Stimulated activated CD8-positive, alpha-beta memory T cell treated with anti-CD3 and anti-CD28 coated beads, Interleukin-12 subunit alpha, Interleukin-12 subunit beta, amount 100 ng/mL, for 24 hours (primary cell): ENCODE data around the gene ME2.
"Not testable (repeated sequence)": the region's sequence is repeated elsewhere in the genome, so short reads cannot be mapped to it uniquely, and the experiment has no call there.

Source experiments
- DNase-seq: peaks from one replicate; pipeline ENCODE4 v3.0.0-alpha.2; 2020; ENCODE audit errors: extremely low read depth

ME2 gene

DNA sequence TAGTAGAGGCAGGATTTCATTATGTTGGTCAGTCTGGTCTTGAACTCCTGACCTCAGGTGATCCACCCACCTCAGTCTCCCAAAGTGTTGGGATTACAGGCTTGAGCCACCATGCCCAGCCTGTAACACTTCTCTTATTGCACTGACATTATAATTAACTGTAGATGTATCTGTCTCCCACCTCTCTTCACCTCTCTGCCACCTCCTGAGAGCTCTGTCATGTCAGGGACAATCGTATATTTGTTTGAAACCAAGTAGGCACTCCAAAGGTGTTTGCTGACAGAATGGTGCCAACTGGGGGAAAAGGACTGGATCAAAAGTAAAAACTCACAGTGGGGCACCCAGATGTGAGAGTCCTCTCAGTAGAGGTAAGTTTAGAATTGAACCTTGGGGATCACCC, 17.3 kb upstream of the ME2 start:
- DNase-seq, result no peak

DNA sequence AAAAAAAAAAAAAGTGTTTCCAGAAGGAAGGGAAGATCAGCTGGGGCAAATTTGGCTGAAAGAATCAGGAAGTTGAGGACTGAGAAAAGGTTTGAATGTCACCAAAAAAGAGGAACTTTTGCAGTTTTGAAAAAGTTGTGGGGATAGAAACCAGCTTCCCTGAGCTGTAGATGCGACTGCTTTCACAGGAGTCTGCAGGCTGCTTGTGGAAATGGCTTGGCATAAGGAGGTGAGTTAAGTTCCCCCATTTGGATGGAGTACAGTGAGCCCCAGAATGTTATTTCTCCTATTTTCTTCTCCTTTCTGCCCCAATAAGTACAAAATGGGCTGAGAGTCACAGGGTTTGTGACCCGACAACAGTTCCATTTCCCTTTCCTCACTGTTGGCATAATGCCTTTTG, 16.5 kb upstream of the ME2 start:
- DNase-seq, result no peak

DNA sequence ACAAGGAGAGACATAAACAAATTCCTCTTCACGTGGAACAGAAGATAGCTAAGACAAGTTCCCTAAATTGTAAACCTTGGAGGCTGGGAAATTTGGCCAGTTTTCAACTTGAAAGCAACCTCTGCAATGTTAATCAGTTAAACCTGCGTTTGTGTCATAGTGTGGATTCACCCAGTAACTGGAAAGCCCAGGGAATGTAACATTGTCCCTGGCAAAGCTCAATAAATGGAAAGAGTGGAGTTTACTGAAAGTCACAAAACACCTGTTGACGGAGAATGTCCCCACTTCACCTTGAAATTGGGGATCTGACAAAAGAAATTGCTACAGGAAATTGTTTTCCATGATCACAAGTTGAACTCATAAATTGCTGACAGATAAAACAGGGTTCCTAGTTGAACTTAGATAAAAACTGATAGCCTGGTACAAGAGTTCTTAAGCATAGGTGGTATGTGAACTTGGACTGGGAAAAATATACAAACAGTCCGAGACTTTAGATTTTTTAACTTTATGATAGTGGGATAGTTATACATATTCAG, 15.0 kb upstream of the ME2 start:
- no peak for DNase-seq

DNA sequence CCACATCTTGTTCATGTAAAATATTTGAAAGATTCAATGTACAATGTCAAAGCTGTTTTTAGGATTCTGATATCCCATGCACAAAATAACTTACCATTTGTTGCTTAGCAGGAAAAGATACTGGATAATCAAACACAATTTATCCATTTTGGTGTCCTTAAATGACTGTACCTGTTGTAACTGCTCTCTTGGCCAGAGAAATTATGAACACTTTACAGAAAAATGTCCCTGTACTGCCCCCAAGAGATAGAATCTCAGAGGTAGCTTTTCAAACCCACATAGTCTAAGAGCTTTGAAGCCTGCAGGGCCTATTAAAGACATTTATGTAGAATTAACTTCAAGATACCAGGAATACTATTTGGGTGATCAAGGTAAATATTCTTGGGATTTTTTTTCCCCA, 12.2 kb upstream of the ME2 start:
- DNase-seq, result no peak

DNA sequence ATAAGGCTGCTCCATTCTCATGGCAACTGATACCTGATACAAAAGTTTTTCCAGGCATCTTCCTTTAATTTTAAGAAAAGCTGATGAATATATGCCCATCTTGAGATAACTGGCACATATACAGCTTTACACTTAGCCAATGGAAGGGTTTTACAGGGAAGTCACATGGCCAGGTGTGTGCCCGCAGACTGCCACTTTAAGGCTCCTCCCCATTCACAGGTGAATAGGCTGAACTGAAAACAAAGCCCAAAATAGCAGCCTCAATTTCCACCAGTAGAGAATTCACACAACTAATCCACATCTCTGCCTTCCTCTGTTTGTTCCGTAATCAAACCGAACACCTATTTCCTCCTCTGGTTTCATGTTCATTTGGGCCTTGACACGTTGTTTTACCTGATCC, 9.8 kb upstream of the ME2 start:
- DNase-seq, result no peak

DNA sequence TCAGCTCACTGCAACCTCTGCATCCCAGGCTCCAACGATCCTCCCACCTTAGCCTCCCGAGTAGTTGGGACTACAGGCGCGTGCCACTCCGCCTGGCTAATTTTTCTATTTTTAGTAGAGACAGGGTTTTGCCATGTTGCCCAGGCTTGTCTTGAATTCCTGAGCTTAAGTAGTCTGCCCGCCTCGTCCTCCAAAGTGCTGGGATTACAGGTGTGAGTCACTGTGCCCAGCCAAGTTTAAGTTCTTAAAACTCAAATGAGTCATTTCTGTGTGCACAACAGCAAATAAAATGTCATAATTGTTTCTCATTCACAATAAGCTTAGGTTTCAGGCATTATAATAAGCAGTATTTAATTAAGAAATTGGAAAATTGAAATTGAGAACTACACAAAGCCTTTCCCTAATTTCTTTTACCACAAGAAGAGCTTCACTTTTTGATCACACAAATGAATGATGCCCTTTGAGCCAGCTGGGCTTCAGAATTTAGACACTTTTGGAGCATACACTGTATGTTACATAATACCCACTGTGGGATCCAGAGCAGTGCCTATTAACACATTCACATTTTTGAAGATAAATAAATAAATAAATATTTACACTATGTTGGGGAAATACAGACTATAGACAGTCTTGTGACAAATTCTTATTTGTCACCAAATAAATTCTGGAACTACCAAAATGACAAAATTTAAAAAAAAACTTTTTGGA, 8.6 kb upstream of the ME2 start:
- no peak for DNase-seq

DNA sequence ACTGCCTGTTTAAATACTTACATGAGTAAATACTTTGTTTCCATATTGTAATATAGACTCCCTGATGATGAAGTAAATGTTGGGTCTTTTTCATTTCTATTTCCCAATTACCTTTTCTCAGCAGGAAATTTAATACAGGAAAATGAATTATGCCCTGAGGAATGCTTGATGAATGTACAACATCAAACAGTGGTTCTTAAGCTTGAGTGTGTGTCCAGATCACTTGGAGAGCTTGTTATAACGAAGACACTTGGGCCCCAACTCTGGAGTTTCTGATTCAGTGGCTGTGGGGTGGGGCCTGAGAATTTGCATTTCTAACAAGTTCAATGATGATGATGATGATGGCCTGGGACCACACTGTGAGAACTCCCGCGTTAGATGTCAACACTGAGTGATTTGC, 7.1 kb upstream of the ME2 start:
- DNase-seq, result no peak

DNA sequence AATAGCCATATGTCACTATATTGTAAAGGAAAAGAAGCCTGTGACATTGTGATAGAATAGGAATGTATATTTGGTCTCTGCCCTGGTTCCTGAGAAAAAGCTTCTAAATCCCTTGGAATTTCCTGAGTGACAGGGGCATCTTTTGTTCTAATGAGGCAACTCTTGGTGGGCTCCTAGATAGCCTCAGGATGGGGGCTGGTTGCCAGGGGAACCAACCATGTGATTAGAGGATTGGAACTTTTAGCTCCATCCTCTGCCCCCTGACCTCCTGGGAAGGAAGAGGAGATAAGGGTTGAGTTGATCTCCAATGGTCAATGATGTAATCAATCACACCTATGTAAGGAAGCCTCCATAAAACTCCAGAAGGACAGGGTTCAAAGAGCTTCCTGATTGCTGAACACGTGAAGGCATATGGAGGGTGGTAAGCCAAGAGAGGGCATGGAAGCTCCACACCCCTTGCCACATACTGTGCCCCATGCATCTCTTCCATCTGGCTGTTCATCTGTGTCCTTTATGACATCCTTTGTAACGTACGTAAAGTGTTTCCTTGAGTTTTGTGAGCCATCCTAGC, 2.9 kb upstream of the ME2 start:
- DNase-seq, result no peak

DNA sequence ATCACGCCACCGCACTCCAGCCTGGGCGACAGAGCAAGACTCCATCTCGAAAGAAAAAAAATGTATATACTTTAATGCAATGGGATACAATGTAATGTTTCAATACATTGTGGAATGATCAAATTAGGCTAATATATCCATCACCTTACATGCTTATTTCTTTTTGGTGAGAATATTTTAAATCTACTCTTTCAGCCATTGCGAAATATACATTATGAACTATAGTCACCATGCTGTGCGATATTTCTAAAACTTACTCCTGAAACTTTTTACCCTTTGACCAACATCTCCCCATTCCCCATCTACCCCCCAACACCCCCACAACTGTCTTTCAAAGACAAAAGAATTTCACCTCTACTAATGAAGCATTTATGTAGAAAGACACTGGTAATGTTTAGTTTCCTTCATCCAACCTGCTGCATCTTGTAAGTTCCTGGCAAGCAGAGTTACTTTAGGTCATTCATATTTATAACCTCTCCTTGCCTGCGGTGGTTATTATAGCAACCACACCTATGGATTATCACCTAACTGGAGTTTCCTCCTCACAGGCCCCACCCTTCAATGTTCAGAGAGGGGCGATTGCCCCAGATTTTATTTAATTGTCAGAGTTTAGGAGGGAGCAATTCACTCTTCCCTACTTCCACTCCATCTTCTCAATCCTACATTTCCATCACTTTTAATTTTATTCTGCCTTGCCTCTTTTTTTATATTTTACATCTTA, 1.2 kb upstream of the ME2 start:
- DNase-seq, result no peak

DNA sequence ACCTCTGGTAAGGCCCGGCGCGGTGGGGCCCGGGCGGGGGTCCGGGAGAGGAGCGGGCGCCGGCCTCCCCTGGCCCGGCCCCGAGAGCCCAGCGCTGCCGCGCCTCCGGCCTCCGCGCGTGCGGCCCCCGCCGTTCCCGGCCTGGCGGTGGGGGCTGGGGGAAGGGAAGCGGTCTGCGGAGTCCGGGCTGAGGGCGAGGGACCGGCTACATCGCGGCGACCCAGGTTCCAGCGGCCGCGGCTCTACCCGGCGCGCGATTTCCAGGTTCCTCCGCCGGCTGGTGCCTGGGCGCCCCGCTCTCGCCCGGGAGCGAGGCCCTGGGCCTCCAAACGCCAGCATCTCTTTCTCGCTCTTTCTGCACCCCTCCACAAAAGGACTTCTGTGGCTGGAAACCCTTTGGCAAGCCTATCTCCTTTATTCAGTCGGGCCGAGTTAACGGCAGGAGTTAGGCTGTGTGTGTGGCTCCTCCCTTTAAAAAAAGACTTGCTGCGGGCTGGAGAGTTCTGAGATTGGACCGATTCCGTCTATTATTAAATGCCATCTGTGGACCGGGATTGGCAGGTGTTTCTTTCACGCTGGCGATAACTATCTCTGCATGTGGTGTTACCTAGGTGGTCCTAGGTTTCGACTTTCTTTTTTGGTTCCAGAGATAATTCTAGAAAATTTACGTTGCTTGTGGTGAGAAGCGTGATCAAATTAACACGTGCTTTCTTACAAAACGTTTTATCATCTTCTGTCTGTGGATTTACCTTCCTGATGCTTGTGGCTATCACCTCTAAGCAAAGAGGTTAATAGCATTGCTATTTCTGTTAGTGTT, 592 bp downstream of the ME2 start:
- no peak for DNase-seq

DNA sequence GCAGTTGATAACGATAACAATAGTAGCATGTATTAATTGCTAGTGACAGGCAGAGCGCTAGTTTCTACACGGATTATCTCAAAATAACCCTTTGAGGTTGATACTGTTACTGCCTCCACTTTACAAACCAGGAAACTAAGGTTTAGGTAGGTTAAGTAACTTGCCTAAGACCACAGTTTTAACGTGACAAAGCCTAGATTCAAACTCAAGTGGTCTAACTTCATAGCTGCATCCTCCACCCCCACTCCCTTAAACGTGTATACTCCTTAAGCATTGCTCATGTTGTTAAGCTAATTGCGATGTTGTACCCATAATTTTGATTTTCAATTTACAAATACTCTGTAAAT, 1.2 kb downstream of the ME2 start:
- no peak for DNase-seq

DNA sequence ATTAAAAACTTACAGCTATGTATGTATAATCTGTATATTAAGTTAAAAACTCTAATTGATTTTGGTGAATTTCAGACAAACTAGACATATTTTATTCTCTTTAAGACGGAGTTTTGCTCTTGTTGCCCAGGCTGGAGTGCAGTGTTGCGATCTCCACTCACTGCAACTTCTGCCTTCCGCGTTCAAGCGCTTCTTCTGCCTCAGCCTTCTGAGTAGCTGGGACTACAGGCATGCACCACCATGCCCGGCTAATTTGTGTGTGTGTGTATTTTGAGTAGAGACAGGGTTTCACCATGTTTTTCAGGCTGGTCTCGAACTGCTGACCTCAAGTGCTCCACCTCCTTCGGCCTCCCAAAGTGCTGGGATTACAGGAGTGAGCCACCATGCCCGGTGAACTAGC, 2.0 kb downstream of the ME2 start:
- DNase-seq, result not testable (repeated sequence)

DNA sequence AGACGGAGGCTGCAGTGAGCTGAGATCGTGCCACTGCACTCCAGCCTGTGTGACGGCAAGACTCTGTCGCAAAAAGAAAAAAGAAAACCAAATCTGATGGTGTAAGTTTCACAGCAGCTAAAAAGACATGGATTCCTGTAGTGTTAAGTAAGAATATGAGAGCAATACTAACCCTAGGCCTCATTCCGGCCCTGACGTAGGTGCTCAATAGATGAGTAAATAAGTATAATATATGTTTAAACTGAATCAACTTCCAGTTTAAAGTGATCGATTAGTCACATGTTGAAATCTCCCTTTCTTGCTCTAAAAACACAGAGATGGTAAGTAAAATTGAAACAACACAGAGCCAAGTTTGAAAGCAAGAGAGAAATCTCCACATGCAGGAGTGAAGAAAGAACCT, 8.0 kb downstream of the ME2 start:
- no peak for DNase-seq

DNA sequence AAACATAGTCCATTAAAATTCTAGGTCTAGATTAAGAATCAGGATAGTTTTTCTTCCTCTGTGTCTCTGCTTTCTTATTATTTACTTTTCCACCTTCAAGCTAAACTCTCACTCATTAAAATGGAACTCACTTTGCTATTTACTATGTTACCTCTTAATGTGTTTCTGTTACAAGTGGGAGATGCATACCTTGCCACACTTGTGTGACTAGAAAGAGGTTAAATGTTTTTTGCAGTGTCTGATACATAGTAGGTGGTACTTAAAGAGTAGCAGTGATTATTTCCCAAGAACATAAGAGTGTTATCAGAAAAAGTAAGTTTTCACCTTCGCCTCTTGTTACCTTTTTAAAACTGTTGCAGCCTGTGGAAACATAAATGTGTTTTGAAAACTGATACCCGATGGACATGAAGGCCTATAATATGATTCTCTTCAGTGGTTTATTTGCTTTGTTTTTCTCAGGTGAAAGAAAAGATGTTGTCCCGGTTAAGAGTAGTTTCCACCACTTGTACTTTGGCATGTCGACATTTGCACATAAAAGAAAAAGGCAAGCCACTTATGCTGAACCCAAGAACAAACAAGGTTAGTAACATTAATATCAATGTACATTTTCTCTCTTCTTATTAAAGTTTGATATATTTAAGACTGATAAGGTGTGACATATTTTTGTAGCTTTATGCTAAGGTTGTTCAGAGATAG, 16.6 kb downstream of the ME2 start:
- no peak for DNase-seq

DNA sequence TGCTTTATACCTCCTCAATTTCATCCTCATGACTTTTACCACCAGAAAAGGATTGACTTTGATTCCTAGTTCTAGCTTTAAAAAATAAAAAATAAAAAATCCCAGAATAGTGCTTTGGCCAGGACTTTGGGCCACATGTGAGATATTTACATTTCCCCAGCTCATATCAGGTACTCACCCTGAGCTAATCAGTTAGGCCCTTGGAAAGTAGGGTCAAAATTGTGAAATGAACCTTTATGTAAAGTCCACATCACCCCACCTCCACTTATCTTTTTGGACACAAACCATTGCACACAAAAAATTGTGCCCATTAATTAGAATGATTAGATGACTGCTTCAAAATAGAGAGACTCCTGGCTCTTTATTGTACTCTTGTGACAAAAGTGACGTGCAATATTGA, 17.2 kb downstream of the ME2 start:
- no peak for DNase-seq

DNA sequence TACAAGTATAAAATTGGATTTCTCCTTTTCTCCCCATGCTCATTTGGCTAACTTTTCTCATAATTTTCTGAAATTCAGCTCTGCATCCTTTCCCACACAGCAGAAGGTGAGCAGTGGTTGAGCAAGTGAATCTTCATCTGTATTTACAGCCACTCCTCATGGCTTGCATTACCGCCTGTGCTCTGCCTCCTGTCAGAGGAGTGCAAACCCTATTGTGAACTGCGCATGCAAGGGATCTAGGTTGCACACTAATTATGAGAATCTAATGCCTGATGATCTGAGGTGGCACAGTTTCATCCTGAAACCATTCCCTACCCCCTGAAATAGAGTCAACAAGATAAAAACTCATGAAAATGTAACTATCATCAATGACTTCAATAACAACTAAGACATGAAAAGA, 20.0 kb downstream of the ME2 start:
- no peak for DNase-seq

DNA sequence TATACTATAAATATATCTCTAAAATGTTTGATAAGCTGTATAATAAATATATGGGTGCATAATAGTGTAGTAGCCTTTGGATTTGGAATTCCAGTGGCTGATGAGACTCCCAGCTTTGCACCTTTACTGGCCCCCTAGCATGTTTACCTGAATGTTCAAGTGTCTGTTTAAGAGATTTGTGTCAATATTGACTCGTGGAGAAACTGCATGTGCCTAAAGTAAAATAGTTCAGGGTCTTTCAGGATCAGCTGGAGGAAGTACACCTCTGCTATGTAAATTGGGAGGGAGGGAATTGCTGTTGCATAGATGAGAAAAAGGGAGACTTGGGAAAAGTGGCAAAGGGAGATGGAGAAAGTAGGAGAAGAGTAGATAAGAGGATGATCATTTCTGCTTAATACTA, 23.9 kb downstream of the ME2 start:
- DNase-seq, result no peak

DNA sequence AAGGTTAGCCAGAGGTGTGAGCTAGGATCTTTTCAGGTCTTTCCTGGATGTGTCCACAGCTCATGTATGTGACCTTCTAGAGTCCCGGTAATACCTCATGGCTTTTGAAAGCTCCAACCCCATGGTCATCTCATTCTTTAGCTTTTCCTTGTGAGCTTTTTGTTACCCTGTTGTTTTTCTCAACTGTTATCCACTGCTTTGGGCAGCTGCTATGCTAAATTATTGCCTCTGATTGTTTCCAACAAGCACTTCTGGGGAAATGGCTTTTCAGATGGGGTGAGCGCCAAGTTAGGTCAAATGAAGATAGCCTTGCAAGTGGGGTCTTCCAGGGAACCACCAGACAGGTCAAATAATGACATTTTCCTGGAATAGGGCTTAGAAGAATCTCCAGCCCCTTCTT, 27.9 kb downstream of the ME2 start:
- no peak for DNase-seq

DNA sequence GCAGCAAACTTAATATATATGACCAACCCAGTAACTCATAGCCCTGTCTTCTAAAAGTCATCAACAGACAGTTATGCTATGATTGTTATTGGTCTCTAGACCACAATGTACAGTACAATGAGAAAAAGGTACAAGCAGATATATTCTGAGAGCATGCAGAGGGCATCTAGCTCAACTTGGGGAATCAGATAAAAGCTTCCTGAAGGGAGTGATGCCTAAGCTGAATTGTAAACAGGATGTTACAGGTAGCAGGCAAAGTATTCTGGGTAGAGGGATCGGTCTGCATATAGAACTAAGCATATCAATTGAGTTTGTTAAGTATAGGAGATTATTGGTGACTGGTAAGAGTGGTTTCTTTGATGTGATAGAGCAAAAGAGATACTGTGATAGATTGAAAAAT, 30.3 kb downstream of the ME2 start:
- DNase-seq, result no peak

DNA sequence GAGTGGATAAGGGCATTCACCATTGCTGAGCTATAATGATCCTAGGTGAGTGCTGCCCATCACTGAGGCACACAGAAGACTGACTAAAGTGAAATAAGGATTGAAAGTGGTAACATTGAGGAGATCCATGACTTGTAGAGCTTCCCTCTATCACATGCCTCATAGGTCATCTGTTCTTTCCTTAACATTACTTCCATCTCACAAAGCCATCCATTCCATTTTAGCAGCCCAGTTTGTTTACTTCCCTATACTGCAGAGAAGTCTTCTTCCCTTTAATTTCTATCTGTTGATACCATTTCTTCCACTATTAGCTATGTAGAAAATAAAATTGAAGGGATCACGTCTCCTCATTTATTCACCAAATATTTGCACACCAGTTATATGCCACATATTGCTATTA, 32.1 kb downstream of the ME2 start:
- DNase-seq, result no peak

DNA sequence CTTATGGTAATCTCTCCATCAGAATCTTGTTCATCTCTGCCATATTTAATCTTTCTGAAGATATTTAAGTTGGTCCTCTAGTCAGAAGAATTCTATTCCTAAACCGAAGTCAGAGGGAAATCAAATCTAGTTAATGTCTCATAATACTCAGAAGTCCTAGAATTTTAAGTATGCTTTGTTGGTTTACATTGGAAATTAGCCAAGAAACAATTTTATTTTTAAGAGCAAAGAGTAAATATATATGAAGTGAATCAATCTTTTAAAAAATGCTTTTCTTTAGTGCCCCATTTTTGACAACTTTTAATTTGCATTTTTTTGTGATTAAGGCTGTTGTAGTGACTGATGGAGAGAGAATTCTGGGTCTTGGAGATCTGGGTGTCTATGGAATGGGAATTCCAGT, 38.1 kb downstream of the ME2 start:
- no peak for DNase-seq

DNA sequence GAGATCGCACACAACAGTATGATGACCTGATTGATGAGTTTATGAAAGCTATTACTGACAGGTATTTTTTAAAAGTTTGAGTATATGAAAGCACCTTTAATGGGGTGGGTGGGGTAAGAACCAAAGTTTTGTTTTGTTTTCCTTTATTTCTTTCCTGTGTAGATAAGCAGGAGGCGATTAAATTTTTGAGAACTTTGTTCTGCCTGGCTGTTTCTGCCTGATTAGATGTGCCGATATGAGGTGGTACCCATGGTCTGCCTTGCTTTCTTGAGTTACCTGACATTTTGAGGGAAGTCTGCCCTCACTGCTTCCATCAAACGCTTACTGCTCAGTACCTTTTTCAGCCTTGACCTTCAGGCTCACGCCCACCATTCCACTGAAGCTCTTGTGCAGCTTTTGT, 39.2 kb downstream of the ME2 start:
- DNase-seq, result no peak
